Naive B cell (primary cell): Measurements from ENCODE around the gene LYPD6B. TPM values are rescaled to one million over a fixed set of nuclear protein-coding genes. Genes with fewer than 3 reads are reported as not detected.

ENCODE experiments used
- ATAC-seq, 2 donors: fragments of 150-1000 bp; cut with Tn5 transposase; 2 replicates each; pipeline ENCODE4 v1.10.0; 2021; ENCODE audit warnings: low read depth in 2 of 2, mild to moderate bottlenecking in 2 of 2, moderate library complexity in 2 of 2
- DNase-seq: peaks from one replicate; pipeline ENCODE4 v3.0.0; 2022
- H3K27ac Mint-ChIP-seq, 6 donors: one replicate each; pipeline ENCODE4 v1.8.0; 2020 to 2022; ENCODE audit warnings: mild to moderate bottlenecking in 6 of 6, mixed read lengths in 6 of 6, moderate library complexity in 5 of 6, inconsistent platforms in 2 of 6
- H3K27me3 Mint-ChIP-seq, 3 donors: one replicate each; pipeline ENCODE4 v1.8.0; 2021 to 2022; ENCODE audit warnings: mixed read lengths in 3 of 3, mild to moderate bottlenecking in 1 of 3
- H3K36me3 Mint-ChIP-seq, 2 donors: one replicate each; pipeline ENCODE4 v1.8.0; 2020 to 2022; ENCODE audit warnings: mixed read lengths in 2 of 2, inconsistent platforms in 1 of 2, mild to moderate bottlenecking in 1 of 2
- H3K4me1 Mint-ChIP-seq, 3 donors: one replicate each; pipeline ENCODE4 v1.8.0; 2020 to 2022; ENCODE audit warnings: mixed read lengths in 3 of 3, inconsistent platforms in 1 of 3, mild to moderate bottlenecking in 1 of 3, moderate library complexity in 1 of 3
- H3K4me3 Mint-ChIP-seq, 8 donors: one replicate each; pipeline ENCODE4 v1.8.0; 2020 to 2022; ENCODE audit warnings: mild to moderate bottlenecking in 8 of 8, mixed read lengths in 8 of 8, moderate library complexity in 8 of 8, inconsistent platforms in 2 of 8
- H3K9me3 Mint-ChIP-seq, 7 donors: one replicate each; pipeline ENCODE4 v1.8.0; 2020 to 2022; ENCODE audit warnings: mixed read lengths in 7 of 7, mild to moderate bottlenecking in 5 of 7, inconsistent platforms in 2 of 7, moderate library complexity in 1 of 7
- polyA plus RNA-seq, 6 donors: library from polyadenylated mRNA; unstranded; fragments of 300-500 nt; fragmentation: Illumina TruSeq; gene quantifications; one replicate each; pipeline ENCODE4 v1.2.3, GENCODE V29; 2021; ENCODE audit warnings: low read depth in 6 of 6

LYPD6B gene
- polyA plus RNA-seq, 6 donors from 2014 or later: 0.78 to 6.7 (median 4.2) TPM; not detected in 1

DNA sequence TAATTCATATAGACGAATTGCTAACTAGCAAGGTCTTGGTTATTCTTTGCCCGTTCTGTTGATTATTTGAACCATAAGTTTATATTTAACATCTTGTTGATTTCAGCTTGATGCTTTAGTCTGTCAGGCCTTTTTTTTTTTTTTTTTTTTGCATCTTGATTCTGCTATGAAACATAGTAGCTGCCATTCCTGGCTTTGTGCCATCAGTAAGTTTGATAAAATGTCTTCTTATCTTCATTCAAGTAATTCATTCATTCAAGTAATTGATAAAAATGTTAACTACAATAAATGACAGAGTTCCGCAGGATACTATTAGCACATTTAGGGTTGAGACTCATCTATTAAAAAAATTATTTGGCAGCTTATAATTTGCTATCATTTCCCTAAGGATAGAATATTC, 134.7 kb downstream of the LYPD6B start:
- no peak overlapping the region for H3K4me3 Mint-ChIP-seq
- DNase-seq (no peak), ATAC-seq (no peak)
- H3K27me3 Mint-ChIP-seq: peaks cover 4 to 20% (median 8%) of the 10 kb centered on the region in 3 donors
- H3K27ac Mint-ChIP-seq: no peak overlapping the region
- peaks cover 3 to 20% (median 10%) of the 10 kb centered on the region in 7 donors for H3K9me3 Mint-ChIP-seq
- H3K4me1 Mint-ChIP-seq: no peaks in the 10 kb centered on the region
- H3K36me3 Mint-ChIP-seq: peaks cover 0 to 9% of the 10 kb centered on the region in 2 donors

DNA sequence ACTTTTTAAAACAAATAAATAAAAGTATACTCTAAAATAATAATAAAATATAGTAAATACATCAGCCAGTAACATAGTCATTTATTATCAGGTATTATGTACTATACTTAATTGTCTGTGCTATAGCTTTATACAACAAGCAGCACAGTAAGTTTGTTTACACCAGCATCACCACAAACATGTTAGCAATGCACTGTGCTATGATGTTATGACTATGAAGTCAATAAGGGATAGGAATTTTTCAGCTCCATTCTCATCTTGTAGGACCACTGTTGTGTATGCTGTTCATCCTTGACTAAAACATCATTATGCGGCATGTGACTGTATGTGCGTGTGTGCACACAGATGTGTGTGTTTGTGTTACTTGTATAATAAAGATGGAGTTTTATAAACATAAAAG, 137.5 kb downstream of the LYPD6B start:
- Mint-ChIP-seq H3K4me3 (no peak overlapping the region), H3K4me1 (no peaks in the 10 kb centered on the region), H3K27me3 (peaks cover 5 to 30% (median 7%) of the 10 kb centered on the region in 3 donors), H3K36me3 (peaks cover 0 to 9% of the 10 kb centered on the region in 2 donors), H3K9me3 (peaks cover 3 to 18% (median 10%) of the 10 kb centered on the region in 7 donors), H3K27ac (no peak overlapping the region)
- DNase-seq (no peak), ATAC-seq (no peak)

DNA sequence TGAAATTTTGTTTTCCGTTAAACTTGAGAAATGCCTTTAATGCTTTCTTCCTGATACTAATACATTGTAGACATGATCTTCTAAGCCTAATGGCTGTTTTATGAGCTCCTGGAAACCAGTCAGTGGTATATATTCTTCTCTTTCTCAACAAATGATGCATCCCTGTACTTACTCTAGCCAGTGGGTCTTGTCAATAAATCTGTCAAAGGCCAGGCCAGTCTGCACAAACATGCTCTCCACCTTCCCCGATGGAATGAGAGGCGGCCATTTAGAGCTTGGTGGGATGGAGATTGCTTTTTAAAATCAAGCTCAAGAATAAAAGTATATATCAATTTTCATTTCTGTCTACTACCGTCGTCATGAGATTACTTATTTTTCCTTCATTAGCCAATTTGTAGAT, 140.1 kb downstream of the LYPD6B start:
- no peak overlapping the region for H3K4me3 Mint-ChIP-seq
- H3K36me3 Mint-ChIP-seq: no peaks in the 10 kb centered on the region
- no peak for DNase-seq
- H3K9me3 Mint-ChIP-seq: no peaks in the 10 kb centered on the region
- H3K4me1 Mint-ChIP-seq: no peaks in the 10 kb centered on the region
- no peak for ATAC-seq
- no peak overlapping the region for H3K27ac Mint-ChIP-seq
- H3K27me3 Mint-ChIP-seq: peaks cover 11 to 29% (median 13%) of the 10 kb centered on the region in 3 donors

DNA sequence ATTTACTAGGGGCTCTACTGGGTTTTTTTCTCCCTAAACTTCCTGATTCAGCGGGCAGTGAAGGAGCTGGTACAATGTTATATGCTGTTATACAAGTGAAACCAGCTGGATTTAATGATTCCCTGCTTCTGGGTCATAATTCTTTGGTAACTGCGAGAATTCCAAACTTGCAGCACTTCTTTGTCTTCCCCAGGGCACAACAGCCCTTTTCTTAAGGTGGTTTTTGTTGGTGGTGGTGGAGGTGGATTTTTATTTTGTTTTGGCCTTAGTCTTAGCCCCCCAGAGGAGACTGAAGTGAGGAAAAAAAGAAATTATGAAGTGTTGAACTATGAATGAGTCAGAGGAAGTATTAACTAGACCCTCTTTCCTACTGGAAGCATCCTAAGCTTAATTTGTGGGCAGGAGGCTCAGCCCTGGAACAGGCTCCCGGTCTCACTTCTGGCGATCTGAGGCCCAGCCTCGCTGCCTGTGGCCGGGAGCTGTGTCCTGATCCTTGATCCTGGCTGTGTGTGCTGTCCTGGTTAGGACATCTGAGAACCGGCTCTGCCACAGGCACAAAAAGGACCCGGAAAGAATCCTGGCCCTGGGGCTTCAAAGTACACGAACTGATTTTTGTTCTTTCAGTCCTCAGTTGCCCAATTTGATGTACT, 141.9 kb downstream of the LYPD6B start:
- no peaks in the 10 kb centered on the region for H3K9me3 Mint-ChIP-seq
- ATAC-seq (no peak), DNase-seq (no peak)
- H3K27me3 Mint-ChIP-seq: peaks cover 11 to 29% (median 13%) of the 10 kb centered on the region in 3 donors
- no peaks in the 10 kb centered on the region for H3K36me3 Mint-ChIP-seq
- H3K4me3 Mint-ChIP-seq: no peak overlapping the region
- no peaks in the 10 kb centered on the region for H3K4me1 Mint-ChIP-seq
- peak overlapping the region in 1 of 6 donors; percentile 48 for H3K27ac Mint-ChIP-seq

DNA sequence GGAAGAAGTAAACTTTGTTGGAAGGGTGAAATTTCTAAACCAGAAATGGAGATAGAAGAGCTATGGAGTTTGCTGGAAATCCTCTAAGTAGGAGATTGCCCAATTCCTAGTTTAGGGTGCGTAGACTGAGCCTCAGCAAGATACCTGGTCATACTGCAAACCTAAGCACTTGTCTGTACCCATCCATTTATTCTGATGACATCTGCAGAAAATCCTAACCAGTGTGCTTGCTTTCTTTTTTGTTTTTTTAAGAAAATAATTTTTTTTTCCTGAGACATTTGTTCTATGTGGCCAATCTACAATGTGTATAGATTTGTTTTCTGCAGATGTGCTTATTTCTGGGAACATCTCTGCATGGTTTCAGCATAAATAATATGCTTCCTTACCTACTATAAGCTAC, 144.7 kb downstream of the LYPD6B start:
- no peaks in the 10 kb centered on the region for H3K9me3 Mint-ChIP-seq
- no peaks in the 10 kb centered on the region for H3K4me1 Mint-ChIP-seq
- no peak overlapping the region for H3K4me3 Mint-ChIP-seq
- peaks cover 11 to 18% (median 13%) of the 10 kb centered on the region in 3 donors for H3K27me3 Mint-ChIP-seq
- H3K36me3 Mint-ChIP-seq: no peaks in the 10 kb centered on the region
- no peak overlapping the region for H3K27ac Mint-ChIP-seq
- no peak for ATAC-seq
- no peak for DNase-seq

DNA sequence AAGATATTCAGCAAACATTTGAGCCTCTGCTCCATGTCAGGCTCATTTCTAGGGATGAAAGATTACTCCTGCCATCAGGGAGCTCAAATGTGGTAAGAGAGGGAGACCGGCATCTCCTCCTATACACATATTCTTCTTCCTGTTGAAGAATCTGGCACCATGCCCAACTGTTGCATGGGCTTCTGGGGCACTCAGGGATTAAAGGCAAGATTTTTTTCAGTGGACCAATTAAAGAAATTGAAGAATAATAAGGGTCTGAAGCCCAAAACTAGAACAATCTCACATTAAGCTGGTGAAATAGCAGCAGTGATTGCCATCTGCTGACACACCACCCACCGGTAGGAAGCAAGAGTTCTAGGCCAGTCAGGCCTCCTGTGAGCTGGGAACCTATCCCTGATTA, 146.5 kb downstream of the LYPD6B start:
- Mint-ChIP-seq H3K9me3 (no peaks in the 10 kb centered on the region), H3K4me3 (no peak overlapping the region), H3K27me3 (peaks cover 6 to 8% (median 6%) of the 10 kb centered on the region in 3 donors), H3K36me3 (no peaks in the 10 kb centered on the region), H3K27ac (no peak overlapping the region), H3K4me1 (no peaks in the 10 kb centered on the region)
- DNase-seq: no peak
- no peak for ATAC-seq

DNA sequence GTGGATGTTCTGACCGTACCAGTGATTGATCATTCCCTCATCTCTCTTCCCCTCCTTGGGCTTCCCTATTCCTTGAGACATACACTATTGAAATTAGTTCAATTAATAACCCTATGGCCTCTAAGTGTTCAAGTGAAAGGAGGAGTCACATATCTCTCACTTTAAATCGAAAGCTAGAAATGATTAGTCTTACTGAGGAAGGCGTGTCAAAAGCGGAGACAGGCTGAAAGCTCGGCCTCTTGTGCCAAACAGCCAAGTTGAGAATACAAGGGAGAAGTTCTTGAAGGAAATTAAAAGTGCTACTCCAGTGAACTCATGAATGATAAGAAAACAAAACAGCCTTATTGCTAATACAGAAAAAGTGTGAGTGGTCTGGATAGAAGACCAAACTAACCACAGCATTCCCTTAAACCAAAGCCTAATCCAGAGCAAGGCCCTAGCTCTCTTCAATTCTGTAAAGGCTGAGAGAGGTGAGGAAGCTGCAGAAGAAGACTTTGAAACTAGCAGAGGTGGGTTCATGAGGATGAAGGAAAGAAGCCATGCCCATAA, 147.5 kb downstream of the LYPD6B start:
- Mint-ChIP-seq H3K27ac (peak overlapping the region in 1 of 6 donors; percentile 28), H3K4me3 (no peak overlapping the region), H3K36me3 (no peaks in the 10 kb centered on the region), H3K4me1 (no peaks in the 10 kb centered on the region), H3K9me3 (no peaks in the 10 kb centered on the region), H3K27me3 (peaks cover 6 to 8% (median 6%) of the 10 kb centered on the region in 3 donors)
- no peak for ATAC-seq
- DNase-seq: no peak

DNA sequence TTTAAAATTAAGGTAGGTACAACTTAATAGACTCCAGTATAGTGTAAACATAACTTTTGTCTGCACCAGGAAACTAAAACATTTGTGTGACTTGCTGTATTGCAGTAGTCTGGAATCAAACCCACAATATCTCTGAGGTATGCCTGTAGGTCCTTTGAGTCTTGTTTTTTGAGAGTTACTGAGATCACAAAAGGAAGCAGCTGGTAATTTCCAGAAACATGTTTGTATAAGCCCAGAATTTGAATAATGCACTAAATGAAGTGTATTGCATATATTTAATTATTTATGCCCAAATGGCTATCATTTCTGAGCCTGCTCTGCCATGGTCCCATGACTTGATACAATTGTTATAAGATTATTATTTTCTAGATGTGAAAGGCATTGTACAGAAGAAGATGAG, 148.6 kb downstream of the LYPD6B start:
- no peaks in the 10 kb centered on the region for H3K36me3 Mint-ChIP-seq
- no peaks in the 10 kb centered on the region for H3K4me1 Mint-ChIP-seq
- DNase-seq (no peak), ATAC-seq (no peak)
- H3K27me3 Mint-ChIP-seq: no peaks in the 10 kb centered on the region
- H3K9me3 Mint-ChIP-seq: no peaks in the 10 kb centered on the region
- H3K4me3 Mint-ChIP-seq: no peak overlapping the region
- peak overlapping the region in 1 of 6 donors; percentile 40 for H3K27ac Mint-ChIP-seq

DNA sequence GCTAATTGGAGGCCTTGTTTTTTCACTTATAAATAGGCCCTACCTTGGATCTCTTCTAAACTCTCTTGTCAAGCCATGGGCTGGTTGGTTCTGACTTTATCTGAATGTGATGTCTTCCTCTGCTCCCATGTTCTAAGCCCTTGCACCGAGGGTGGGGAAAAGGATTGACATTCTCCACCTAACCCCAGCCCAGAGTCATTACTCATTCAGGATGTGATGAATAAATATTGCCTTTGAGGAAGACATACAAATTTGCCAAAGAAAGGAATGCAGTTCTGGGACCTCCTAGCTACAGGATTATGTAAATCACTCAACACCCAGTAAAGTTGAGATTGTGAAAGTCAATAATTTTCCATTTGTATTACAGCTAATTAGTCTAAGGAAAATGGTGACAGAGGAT, 149.8 kb downstream of the LYPD6B start:
- ATAC-seq: no peak
- Mint-ChIP-seq H3K4me1 (no peaks in the 10 kb centered on the region), H3K27ac (no peak overlapping the region), H3K4me3 (no peak overlapping the region), H3K36me3 (no peaks in the 10 kb centered on the region), H3K27me3 (no peaks in the 10 kb centered on the region), H3K9me3 (no peaks in the 10 kb centered on the region)
- no peak for DNase-seq

DNA sequence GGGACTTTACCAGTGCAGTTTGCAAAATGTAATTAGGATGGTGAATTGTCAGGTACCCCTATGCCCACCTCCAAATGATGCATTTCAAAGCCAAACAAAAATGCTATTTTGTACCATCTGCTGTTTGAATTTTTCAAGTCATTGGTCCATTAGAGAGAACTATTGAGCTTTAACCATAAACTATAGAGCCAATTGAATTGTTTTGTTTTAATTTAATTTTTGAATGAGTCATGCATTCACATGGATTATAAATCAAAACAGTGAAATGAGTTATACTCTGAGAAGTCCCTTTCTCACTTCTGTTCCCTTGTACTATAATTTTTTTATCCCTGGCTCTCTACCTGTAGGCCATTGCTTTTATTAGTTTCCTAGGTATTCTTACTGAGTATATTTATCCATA, 151.3 kb downstream of the LYPD6B start:
- Mint-ChIP-seq H3K27ac (no peak overlapping the region), H3K4me1 (no peaks in the 10 kb centered on the region), H3K4me3 (no peak overlapping the region), H3K9me3 (no peaks in the 10 kb centered on the region), H3K27me3 (no peaks in the 10 kb centered on the region), H3K36me3 (no peaks in the 10 kb centered on the region)
- DNase-seq: no peak
- no peak for ATAC-seq

DNA sequence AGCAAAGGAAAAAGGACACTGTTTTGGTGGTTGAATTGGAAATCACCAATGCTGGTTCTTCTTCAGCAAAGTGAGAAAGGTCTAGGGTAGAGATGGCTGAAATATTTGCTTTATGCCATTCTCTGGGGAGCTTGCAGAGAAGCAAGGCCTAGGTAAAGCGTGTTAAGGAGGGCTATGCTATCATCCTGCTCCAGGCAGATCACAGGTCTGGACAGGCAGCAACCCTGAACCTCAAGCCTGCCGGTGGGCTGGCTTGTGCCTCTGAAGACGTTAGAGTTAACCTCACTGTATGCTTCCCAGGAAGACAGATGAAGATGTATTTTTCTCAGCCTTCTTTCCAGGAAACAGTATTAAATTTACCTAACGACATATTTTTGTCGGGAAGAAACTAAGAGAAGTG, 153.4 kb downstream of the LYPD6B start:
- H3K27ac Mint-ChIP-seq: no peak overlapping the region
- no peaks in the 10 kb centered on the region for H3K9me3 Mint-ChIP-seq
- no peak for DNase-seq
- no peaks in the 10 kb centered on the region for H3K27me3 Mint-ChIP-seq
- H3K4me3 Mint-ChIP-seq: no peak overlapping the region
- ATAC-seq: no peak
- H3K36me3 Mint-ChIP-seq: no peaks in the 10 kb centered on the region
- H3K4me1 Mint-ChIP-seq: no peaks in the 10 kb centered on the region

DNA sequence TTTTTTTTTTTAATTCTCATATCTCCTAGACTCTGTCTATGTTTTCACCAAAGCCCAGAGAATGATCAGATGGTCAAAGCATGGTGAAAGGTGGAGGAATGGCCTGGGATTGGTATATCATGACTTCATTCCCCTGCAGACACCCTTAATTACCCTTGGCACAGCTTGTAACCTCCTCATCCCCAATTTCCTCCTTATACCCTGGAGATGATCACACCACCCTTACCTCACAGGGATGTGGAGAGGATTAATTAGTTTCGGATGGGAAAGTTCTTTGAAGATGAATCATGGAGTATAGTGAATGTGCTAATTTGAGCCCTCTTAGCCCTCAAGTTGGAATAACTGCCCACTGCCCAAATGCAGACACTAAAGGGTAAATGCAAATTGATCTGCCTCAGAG, 153.9 kb downstream of the LYPD6B start:
- ATAC-seq (no peak), DNase-seq (no peak)
- no peaks in the 10 kb centered on the region for H3K36me3 Mint-ChIP-seq
- no peak overlapping the region for H3K4me3 Mint-ChIP-seq
- no peaks in the 10 kb centered on the region for H3K4me1 Mint-ChIP-seq
- H3K27me3 Mint-ChIP-seq: no peaks in the 10 kb centered on the region
- no peaks in the 10 kb centered on the region for H3K9me3 Mint-ChIP-seq
- H3K27ac Mint-ChIP-seq: no peak overlapping the region

DNA sequence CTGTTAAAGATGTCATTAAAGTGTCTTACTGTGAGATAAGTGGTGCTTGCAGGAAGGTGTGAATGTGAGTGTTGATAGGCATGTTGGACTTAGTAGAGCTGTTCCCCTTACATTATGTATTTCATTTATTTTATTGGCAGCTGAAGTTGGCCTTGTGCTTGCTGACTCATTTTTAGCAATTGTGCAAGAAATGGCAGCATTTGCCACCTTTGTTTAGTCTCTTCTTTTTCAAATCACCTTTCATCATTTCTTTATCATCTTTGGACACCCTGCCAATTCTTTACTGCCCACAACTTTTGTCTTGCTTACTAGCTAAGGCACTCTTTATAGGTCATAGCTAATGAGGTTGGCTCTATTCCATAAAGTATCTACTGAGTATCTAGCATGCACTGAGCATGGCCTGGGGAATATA, 161.6 kb downstream of the LYPD6B start:
- no peak overlapping the region for H3K4me3 Mint-ChIP-seq
- H3K27ac Mint-ChIP-seq: no peak overlapping the region
- H3K9me3 Mint-ChIP-seq: no peaks in the 10 kb centered on the region
- peaks cover 0 to 9% (median 4%) of the 10 kb centered on the region in 3 donors for H3K27me3 Mint-ChIP-seq
- no peaks in the 10 kb centered on the region for H3K4me1 Mint-ChIP-seq
- DNase-seq: no peak
- no peak for ATAC-seq
- no peaks in the 10 kb centered on the region for H3K36me3 Mint-ChIP-seq

DNA sequence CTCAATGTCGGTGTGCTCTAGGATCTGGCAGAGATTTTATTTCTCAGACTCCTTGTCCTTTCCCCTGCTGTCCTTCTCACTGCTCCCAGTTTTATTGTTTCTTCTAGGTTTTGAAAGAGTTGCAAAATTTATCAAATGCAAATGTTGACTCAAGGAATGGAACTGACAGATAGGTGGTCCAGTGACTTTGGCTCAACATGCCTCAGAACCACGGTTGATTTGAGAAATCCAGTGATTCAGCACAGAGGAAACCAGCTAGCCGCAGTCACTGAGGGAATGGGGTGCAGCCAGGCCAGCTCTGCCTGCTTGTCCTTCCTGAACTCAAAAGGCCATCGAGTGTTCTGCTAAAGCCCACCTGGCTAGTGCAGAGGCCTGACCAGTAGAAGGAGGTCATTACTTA, 166.2 kb downstream of the LYPD6B start:
- Mint-ChIP-seq H3K36me3 (no peaks in the 10 kb centered on the region), H3K4me3 (no peak overlapping the region), H3K27me3 (peaks cover 0 to 12% (median 9%) of the 10 kb centered on the region in 3 donors), H3K27ac (no peak overlapping the region), H3K9me3 (peaks cover 0 to 4% (median 0%) of the 10 kb centered on the region in 7 donors), H3K4me1 (no peaks in the 10 kb centered on the region)
- DNase-seq (no peak), ATAC-seq (no peak)
